NAMALWA (cell line): Measurements from ENCODE around the gene PRKAG2.
"Not testable (repeated sequence)": the region's sequence is repeated elsewhere in the genome, so short reads cannot be mapped to it uniquely, and the experiment has no call there.

ENCODE experiments used
- DNase-seq: peaks from one replicate; pipeline ENCODE4 v3.0.0-alpha.2; 2015; ENCODE audit warnings: low spot score

The PRKAG2 gene

DNA sequence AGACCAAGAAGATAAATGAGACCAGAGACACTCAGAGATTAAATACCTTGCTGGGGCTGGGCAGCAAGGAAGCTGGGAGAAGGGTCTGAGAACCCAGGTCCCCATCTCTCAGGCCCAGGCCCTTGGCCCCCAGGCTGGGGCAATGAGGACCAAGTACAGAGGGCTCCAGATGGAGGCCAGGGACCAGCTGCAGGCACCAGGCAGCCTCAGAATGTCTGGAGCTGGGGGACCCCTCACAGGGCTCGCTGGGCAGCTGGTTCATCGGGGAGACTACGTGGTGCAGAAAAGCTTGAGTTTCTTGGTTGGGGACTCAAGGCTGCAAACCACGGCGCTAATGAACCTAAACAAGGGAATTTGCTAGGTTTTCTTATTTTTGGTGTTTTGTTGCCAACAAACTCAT is 75.6 kb downstream of the PRKAG2 start:
- no peak for DNase-seq

- no peak for DNase-seq
These were observed 76.1 kb downstream of the PRKAG2 start for GRCh38 chr7:151800861-151801260.

GRCh38 chr7:151800391-151800790 is 76.5 kb downstream of the PRKAG2 start:
- DNase-seq, result no peak

GRCh38 chr7:151799506-151799905 is 77.4 kb downstream of the PRKAG2 start:
- DNase-seq, result no peak

GRCh38 chr7:151798851-151799448 is 78.0 kb downstream of the PRKAG2 start:
- no peak for DNase-seq

DNA sequence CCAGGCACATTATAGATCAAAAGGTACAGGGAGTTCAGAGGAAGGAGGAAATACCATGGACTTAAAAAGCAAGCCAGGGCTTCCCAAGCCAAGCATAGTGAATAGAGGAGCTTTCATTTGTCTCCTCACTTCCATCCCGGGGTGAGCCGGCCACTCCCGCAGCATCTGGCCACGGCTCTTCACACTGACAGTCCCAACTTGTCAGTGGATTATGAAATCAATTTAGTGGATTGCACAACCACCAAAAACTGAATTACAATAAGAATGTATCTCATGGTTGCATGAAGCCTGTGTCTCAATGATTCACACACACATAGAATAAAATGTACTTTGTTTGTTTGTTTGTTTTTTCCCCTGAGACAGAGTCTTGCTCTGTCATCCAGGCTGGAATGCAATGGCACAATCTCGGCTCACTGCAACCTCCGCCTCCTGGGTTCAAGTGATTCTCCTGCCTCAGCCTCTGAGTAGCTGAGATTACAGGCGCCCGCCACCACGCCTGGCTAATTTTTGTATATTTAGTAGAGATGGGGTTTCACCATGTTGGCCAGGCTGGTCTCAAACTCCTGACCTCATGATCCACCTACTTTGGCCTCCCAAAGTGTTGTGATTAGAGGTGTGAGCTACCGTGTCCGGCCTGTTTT is 79.1 kb downstream of the PRKAG2 start:
- DNase-seq, result not testable (repeated sequence)

GRCh38 chr7:151796871-151797537 is 79.9 kb downstream of the PRKAG2 start:
- no peak for DNase-seq

- no peak for DNase-seq
These were observed 80.6 kb downstream of the PRKAG2 start for GRCh38 chr7:151796091-151796870.

GRCh38 chr7:151795168-151795811 is 81.6 kb downstream of the PRKAG2 start:
- no peak for DNase-seq

DNA sequence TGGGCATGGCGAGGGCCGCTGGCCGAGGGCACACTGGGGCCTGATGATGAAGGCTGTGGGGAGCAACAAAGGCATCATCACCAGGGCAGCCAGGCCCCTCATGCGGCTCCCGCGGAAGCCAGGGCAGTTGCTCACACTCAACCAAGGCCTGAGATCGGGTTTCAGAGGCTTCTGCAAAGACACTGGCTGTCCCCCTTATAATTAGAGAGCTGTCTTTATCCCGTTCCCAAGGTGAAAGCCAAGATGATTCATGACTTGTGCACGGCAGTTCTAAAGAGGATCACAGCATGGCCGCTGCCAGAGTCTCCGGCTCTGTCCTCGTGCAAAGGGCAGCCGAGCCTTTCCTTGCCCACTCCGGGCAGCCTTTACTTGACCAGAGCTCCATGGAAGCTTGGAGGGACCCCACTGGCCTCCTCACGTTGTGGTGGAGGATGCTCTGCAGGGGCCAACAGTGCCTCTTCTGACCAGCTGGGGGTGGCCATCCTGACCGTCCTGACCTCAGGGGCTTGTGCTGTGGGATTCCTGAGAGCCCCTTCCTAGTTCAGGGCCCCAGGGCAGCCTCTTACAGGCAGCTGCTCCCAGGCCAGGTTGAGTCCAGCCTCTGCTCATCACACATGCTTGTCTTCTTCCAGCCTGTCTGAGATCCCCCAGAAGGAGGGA is 82.3 kb downstream of the PRKAG2 start:
- DNase-seq, result no peak

DNA sequence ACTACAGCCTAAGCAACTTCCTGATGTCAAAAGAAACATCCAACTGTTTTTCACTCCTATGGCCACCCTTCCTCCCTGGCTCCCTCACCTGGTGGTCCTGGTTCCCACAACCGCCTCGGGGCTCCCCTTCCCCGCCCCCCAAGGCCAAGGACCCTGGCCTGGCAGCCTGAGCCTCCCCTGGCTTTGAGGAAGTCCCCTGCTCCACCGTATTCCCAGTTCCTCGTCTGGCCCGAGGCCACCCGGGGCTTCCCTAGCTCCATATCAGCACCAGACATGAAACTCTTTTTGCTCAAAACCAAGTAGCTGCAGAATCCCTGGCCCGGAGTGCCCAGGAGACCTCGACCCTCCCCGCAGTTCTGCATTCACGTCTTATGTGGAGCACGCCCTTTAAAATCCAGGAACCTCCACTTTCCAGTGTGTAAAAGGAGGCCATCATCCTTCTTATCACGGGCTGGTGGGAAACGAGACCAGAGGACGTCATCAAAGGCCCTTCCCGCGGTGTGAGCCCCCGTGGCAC is 82.9 kb downstream of the PRKAG2 start:
- no peak for DNase-seq

DNA sequence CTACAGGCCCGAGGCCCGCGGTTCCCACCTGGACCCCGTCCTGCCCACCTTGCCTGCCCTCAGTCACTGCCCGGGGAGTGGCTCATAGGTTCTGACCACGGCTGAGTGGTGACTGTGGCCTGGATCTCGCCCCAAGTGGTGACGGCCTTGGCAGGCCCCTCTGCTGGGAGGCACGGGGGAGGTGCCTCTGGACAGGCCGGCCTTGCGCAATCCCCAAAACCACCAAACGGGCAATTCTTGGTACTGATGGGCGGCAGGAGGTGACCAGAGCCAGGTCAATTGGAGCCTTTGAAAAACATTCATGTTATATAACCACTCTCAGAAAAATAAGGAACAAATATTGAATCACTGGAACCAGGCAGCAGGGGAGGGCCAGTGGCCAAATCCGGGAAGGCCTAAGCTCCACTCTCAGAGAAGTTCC is 83.4 kb downstream of the PRKAG2 start:
- DNase-seq, result no peak

- DNase-seq, result no peak
These were observed 84.3 kb downstream of the PRKAG2 start for GRCh38 chr7:151792636-151793035.

DNA sequence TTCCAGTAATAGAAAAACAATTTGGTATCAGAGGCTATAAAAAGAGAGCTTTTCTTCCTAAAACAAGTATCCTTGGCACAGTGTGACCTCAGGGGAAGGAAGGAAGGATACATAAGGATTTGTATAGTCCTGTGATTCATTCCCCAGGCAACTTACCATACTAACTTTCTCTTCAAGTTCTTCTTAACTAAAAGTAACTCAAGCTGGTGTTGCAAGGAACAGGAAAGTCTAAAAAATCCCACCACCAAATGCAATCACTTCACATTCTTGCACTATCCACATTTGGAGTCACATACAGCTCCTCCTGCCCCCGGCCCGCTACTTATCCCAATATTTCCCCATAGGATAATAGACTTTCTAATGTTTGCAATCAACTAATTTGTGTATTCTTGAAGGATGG is 84.8 kb downstream of the PRKAG2 start:
- DNase-seq, result no peak

DNA sequence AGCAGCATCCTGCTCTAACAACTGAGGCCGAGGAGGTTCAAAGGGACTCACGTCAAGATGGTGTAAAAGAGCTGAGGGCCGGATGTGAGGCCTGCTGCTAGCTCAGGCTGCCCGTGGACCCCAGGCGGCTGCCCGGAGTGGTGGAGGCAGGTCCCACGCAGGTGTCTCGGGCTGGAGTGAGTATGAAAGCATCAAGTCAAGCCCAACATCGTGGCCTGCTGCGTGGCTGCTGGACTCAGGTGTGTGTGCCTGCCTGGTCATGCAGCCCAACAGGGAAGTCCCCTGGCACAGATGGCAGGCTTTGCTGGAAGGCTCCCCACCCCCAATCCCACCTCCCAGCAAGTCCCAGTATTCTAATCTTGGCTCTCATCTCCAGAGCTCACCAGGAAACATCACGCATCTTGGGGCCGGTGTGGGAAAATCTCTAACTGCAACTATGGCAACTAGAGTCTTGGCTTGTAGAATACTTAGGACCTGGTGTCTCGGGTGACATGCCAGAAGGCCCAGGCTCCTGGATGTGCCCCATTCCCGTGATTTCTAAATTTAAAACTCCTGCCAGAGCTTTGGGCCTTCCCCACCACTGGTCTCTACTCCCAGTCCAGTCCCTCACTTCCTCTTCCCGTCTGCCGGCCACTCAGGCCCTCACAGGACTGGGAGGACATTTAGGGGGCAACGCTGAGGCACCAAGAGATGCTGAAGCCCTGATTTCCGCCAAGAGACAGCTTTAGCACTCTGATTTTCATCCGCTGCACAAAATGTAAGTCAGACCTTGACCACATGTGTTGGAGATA is 85.9 kb downstream of the PRKAG2 start:
- no peak for DNase-seq

DNA sequence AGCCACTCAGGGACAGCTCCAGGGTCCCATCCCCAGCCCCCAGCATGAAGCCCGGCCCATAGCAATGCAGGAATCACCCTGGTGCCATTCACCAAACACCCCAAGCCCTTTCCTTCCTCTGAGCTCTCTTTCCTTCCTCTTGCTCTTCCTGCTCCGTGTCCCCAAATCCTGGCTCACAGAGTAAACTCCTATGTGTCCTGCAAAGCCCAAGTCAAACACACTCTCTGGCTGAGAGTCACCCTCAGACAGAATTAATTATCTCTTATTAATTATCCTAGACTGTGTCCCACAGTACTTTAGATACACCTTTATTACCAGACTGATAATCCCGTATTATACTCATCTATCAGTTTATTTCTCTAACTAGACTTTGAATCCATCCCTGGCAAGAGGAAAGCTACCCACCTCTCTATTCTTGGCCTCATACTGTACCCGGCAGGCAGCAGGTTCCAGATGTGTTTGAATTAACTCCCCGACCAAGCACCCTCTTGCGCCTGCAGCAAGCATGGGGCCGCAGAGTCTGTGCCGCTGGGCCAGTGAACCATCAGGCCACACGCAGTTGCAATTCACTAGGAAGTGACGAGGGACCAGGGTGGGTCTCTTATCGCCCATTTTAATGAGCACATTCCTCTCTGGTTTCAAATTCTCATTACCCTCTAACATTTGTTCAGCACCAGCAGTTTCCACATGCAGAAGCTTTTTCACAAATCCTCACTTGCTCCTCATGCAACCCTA is 86.7 kb downstream of the PRKAG2 start:
- no peak for DNase-seq

DNA sequence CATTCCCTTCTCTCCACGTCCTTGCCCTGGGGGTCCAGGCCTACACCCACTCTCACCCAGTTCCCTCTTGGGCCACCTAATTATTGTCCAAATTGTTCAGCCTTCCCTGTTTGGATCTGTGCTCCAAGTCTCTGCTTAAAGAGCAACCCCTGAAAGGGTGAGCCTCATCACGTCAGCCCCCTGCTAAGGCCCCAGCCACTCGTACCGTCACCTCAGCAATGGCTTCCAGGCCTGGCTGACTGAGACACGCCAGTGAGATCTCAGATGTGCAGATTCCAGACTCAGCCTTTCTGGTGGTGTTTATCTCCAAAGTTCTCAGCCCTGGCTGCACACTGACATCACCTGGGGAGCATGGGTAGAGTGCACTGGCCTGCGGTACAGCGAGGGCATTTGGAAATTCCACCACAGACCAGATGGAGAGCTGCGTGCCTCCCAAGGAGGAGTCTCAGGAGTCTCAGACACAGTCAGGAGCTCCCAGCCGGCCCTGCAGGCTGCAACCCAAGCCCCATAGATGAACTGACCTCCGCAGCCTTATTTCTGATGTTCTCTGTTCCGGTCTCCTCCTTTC is 87.5 kb downstream of the PRKAG2 start:
- DNase-seq, result no peak

DNA sequence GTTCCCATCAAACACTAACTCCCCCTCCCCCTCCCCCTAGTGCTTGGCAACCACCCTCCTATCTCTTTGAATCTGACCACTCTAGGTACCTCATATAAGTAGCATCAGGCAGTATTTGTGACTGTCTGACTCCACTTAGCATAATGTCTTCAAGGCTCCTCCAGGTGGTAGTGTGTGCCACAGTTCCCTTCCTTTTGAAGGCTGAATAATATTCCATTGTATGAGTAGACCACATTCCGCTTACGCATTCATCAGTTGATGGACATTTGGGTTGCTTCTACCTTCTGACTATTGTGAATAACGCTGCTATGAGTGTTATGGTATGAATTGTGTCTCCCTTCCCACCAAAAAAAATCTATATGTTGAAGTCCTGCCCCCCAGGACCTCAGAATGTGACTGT is 89.6 kb downstream of the PRKAG2 start:
- DNase-seq, result no peak

DNA sequence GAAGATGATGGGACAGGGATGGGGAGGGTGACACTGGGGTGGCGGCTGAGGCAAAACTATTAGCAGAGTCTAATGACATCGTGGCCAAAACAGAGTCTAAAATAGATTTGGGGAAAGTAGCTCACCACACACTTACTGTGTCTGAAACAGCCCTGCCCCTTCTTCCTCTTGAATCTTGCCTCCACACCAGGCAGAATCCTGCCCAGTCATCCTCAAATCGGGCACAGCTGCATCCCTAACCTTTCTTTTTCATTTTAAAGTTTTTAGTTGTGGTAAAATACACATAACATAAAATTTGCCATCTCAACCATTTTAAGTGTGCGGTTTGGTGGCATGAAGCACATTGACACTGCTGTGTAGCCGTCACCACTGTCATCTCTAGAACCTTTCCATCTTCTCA is 90.0 kb downstream of the PRKAG2 start:
- DNase-seq, result no peak

GRCh38 chr7:151786241-151786640 is 90.7 kb downstream of the PRKAG2 start:
- DNase-seq, result no peak
